SU-DHL-6 (cell line): Measurements from ENCODE around the gene CLEC20A.

Experiments
- H2AFZ ChIP-seq: fragments of 200-600 bp; sonication (generic); 2 replicates; pipeline ENCODE4 v1.6.1; 2014; ENCODE audit warnings: low read depth, mild to moderate bottlenecking, moderate library complexity, mixed read lengths, antibody characterized with exemption, low read length; ENCODE audit not compliant: severe bottlenecking
- H3F3A ChIP-seq: fragments of 200-600 bp; shearing (Covaris generic); 2 replicates; pipeline ENCODE4 v1.6.0; 2016; ENCODE audit warnings: antibody characterized with exemption, mild to moderate bottlenecking; ENCODE audit not compliant: insufficient read depth
- H3K27ac ChIP-seq: fragments of 200-600 bp; sonication (generic); 2 replicates; pipeline ENCODE4 v1.5.1; 2016; ENCODE audit warnings: low read depth, mild to moderate bottlenecking, low read length, moderate library complexity, mixed read lengths
- H3K27me3 ChIP-seq: fragments of 200-600 bp; sonication (generic), shearing (Covaris generic); 2 replicates; pipeline ENCODE4 v1.6.0; 2014; ENCODE audit warnings: mild to moderate bottlenecking, low read length
- H3K36me3 ChIP-seq: fragments of 200-600 bp; sonication (generic); 2 replicates; pipeline ENCODE4 v1.6.1; 2014; ENCODE audit warnings: mild to moderate bottlenecking, low read length, mixed read lengths
- H3K4me2 ChIP-seq: fragments of 300-600, 200-600 bp; shearing (Covaris generic), sonication (generic); 2 replicates; pipeline ENCODE4 v1.6.0; 2014; ENCODE audit warnings: low read length, low read depth, mild to moderate bottlenecking; ENCODE audit not compliant: poor library complexity, severe bottlenecking
- H3K4me3 ChIP-seq: fragments of 200-600 bp; sonication (generic); 2 replicates; pipeline ENCODE4 v1.5.1; 2014; ENCODE audit warnings: antibody characterized with exemption, low read length, mild to moderate bottlenecking, mixed read lengths; ENCODE audit not compliant: insufficient read depth, poor library complexity, severe bottlenecking
- H3K79me2 ChIP-seq: fragments of 200-600 bp; sonication (generic); 2 replicates; pipeline ENCODE4 v1.6.1; 2014; ENCODE audit warnings: mild to moderate bottlenecking, low read length, moderate library complexity; ENCODE audit not compliant: insufficient read depth
- H3K9ac ChIP-seq: fragments of 200-600 bp; sonication (generic); 2 replicates; pipeline ENCODE4 v1.7.0; 2014; ENCODE audit warnings: mild to moderate bottlenecking, low read length
- H3K9me2 ChIP-seq: fragments of 200-600 bp; sonication (generic); replicated peaks from 2 replicates; pipeline ENCODE4 v1.6.1; 2014; ENCODE audit warnings: low read length; ENCODE audit not compliant: insufficient read depth
- H3K9me3 ChIP-seq: fragments of 200-600 bp; sonication (generic); 2 replicates; pipeline ENCODE4 v1.6.1; 2014; ENCODE audit warnings: low read length, mixed read lengths; ENCODE audit not compliant: insufficient read depth
- H4K20me1 ChIP-seq: fragments of 200-600 bp; sonication (generic); 2 replicates; pipeline ENCODE4 v1.6.1; 2014; ENCODE audit warnings: low read depth, mild to moderate bottlenecking, antibody characterized with exemption, low read length, moderate library complexity, mixed read lengths
- CTCF ChIP-seq: fragments of 200-600 bp; sonication (generic); IDR thresholded peaks from one replicate; pipeline ENCODE4 v1.5.1; 2017; ENCODE audit warnings: antibody characterized with exemption, mild to moderate bottlenecking, low read length, moderate library complexity; ENCODE audit not compliant: insufficient read depth, poor library complexity, severe bottlenecking
- EZH2phosphoT487 ChIP-seq: fragments of 200-600 bp; sonication (generic), shearing (Covaris generic); conservative IDR thresholded peaks from 2 replicates; pipeline ENCODE4 v1.6.1; 2018; ENCODE audit warnings: mild to moderate bottlenecking, antibody characterized with exemption, low read length, moderate library complexity, mixed read lengths

Gene CLEC20A

GRCh38 chr1:178538192-178538916 is 41.6 kb upstream of the CLEC20A start:
- Histone ChIP-seq H3K4me2 (no peak overlapping the region), H3K9me3 (no peaks in the 10 kb centered on the region), H3F3A (no peaks in the 10 kb centered on the region), H3K79me2 (peaks cover 4% of the 10 kb centered on the region; the same call in 1 of the 2 replicates), H3K9me2 (no peaks in the 10 kb centered on the region), H3K36me3 (no peaks in the 10 kb centered on the region), H3K9ac (no peak overlapping the region), H4K20me1 (no peaks in the 10 kb centered on the region), H3K27me3 (no peaks in the 10 kb centered on the region), H2AFZ (no peak overlapping the region), H3K4me3 (no peak overlapping the region), H3K27ac (no peak overlapping the region)
- TF ChIP-seq EZH2phosphoT487 (no peak), CTCF (no peak)

GRCh38 chr1:178537382-178538090 is 40.8 kb upstream of the CLEC20A start:
- Histone ChIP-seq H3K4me2 (no peak overlapping the region), H3K9me3 (no peaks in the 10 kb centered on the region), H3K9me2 (no peaks in the 10 kb centered on the region), H4K20me1 (no peaks in the 10 kb centered on the region), H3K79me2 (no peaks in the 10 kb centered on the region), H3K27ac (no peak overlapping the region), H2AFZ (no peak overlapping the region), H3K9ac (no peak overlapping the region), H3K4me3 (no peak overlapping the region), H3K36me3 (no peaks in the 10 kb centered on the region), H3F3A (no peaks in the 10 kb centered on the region), H3K27me3 (no peaks in the 10 kb centered on the region)
- TF ChIP-seq CTCF = no peak
- TF ChIP-seq EZH2phosphoT487 = no peak

- H2AFZ ChIP-seq = no peak overlapping the region
- TF ChIP-seq CTCF = no peak
- no peak for TF ChIP-seq EZH2phosphoT487
- no peaks in the 10 kb centered on the region for H3K79me2 ChIP-seq
- H3K9me3 ChIP-seq = no peaks in the 10 kb centered on the region
- no peaks in the 10 kb centered on the region for H4K20me1 ChIP-seq
- H3K9me2 ChIP-seq = no peaks in the 10 kb centered on the region
- no peaks in the 10 kb centered on the region for H3K27me3 ChIP-seq
- no peak overlapping the region for H3K27ac ChIP-seq
- H3K4me3 ChIP-seq = no peak overlapping the region
- no peak overlapping the region for H3K4me2 ChIP-seq
- no peaks in the 10 kb centered on the region for H3K36me3 ChIP-seq
- no peak overlapping the region for H3K9ac ChIP-seq
- no peaks in the 10 kb centered on the region for H3F3A ChIP-seq
Observed at GRCh38 chr1:178536844-178537371, 40.1 kb upstream of the CLEC20A start.
